Suppressor macrophage treated with lipopolysaccharide for 4 hours (primary cell): ENCODE results near the gene ERP29.
A peak's percentile ranks its signal among the peaks of the same experiment; 100 is the strongest.
"Not testable (repeated sequence)": the region's sequence is repeated elsewhere in the genome, so short reads cannot be mapped to it uniquely, and the experiment has no call there.

Source experiments
- DNase-seq: peaks from one replicate; pipeline ENCODE4 v3.0.0-alpha.2; 2020

Gene ERP29

DNA sequence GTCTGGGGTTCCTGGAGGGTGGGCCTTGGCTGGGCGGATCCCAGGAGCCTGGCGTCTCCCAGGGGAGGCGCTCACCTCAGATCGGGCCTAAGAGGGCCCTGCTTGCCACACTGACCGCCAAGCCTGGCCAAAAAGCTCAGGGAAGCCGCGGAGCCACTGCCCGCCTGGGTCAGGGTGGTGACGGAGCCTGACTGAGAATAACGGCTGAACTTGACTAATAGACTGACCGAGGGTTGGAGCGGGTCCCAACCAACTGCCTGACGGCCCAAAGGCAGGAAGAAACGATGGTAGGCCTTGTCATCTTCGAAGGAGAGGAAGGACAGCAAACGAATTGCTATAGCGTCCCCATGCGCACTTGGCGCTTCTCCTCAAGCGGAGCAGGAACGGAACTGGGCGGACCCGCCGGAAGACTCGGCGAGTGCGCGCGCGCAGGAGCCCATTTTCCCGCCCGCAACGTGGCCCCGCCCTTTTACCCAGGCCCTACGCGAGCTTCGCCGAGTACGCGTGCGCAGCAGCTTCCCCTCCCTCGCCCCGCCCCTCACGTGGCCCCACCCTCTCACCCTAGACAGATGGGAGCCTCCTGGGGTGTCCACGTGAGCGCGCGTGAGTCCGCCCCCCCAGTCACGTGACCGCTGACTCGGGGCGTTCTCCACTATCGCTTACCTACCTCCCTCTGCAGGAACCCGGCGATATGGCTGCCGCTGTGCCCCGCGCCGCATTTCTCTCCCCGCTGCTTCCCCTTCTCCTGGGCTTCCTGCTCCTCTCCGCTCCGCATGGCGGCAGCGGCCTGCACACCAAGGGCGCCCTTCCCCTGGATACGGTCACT is at the start of gene ERP29, which contains the start of gene TMEM116:
Gene ERP29, plus strand, starts transcription at position 652 of the 826 bp plus-strand sequence. Its CDS starts 40 bp downstream, at position 692.
Gene TMEM116, minus strand, starts transcription at position 391 of the 826 bp plus-strand sequence. CDS start 7,895 bp downstream, outside the sequence.
- peak; percentile 100 for DNase-seq

DNA sequence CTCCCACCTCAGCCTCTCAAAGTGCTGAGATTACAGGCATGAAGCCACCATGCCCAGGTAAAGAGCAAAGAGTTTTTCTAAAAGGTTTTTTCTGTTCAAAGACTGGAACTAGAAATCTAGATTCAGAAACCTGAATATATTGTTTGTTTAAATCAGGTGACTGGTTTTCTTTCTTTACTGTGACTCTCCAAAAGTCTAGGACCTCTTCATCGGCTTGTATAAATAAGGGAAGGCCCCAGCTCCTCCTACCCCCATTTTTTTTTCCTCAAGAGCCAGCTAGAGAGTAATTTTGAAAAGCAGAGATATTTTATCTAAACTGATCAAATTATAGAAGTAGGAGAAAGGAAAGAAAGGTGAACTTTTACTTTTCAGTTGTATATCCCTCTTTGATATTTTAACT is 48.3 kb upstream of the ERP29 start:
- DNase-seq: no peak

DNA sequence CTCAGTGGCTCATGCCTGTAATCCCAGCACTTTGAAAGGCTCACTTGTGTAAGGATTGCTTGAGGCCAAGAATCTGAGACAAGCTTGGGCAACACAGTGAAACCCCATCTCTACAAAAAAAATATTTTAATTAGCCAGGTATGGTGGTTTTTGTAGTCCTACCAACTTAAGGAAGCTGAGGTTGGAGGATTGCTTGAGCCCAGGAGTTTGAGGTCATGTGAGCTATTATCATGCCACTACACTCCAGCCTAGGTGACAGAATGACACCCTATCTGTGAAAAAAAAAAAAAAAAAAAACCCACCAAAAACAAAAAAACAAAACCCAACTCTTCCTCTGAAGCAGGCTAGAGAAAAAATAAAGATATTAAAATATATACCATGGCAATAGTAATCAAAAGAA is 41.4 kb upstream of the ERP29 start:
- DNase-seq: no peak

DNA sequence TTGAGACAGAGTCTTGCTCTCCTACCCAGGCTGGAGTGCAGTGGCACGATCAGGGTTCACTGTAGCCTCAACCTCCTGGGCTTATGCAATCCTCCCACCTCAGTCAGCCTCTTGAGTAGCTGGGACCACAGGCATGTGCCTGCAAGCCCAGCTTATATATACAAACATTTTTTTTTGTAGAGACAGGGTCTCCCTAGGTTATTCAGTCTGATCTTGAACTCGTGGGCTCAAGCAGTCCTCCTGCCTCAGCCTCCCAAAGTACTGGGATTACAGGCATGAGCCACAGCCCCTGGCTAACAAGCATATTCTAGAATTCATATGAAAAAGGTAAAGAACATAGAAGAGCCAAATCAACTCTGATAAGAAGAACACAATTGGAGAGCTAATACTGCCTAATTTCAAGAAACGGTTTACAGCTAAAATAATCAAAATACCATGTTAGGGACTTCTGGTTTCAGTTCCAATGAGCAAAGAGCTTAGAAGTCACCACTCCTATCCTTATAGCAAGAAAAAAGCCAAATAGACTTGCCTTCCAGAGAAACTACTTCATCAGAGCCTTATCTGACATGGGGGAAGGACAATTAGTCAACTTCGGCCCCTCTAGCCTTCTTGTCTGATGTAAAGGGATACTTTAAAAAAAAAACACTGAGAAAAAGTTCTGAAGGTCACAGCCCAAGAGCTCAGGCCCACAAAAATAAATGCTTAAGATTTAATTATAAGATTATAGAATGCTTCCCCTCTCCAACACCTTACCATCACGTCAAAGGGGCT is 37.9 kb upstream of the ERP29 start:
- DNase-seq: no peak

DNA sequence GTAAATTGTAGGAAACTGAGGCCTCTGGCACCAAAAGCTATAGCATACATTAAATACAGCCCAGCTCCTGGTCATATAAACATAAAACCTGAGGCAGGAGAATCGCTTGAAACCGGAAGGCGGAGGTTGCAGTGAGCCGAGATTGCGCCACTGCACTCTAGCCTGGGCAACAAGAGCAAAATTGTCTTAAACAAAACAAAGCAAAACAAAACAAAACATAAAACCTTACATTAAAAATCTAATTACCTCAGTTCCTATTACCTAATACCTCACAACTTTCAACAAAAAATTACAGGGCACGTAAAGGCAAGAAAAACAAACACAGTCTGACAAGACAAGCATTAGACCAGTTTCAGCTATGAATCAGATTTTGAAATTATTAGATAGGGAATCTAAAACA is 36.9 kb upstream of the ERP29 start:
- no peak for DNase-seq

DNA sequence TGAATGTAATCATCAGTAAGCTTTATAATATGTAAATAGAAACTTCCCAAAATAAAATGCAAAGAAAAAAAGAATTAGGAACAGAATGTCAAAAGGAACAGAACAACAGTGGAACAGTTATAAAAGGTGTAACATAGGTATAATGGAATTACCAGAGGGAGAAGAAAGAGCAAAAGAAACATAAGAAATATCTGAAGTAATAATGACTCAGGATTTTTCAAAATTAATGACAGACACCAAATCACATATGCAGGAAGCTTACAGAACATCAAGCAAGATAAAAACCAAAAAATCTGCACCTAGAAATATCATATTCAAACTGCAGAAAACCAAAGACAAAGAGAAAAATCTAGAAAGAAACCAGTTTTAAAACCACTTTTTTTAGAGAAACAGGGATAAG is 36.4 kb upstream of the ERP29 start:
- no peak for DNase-seq

DNA sequence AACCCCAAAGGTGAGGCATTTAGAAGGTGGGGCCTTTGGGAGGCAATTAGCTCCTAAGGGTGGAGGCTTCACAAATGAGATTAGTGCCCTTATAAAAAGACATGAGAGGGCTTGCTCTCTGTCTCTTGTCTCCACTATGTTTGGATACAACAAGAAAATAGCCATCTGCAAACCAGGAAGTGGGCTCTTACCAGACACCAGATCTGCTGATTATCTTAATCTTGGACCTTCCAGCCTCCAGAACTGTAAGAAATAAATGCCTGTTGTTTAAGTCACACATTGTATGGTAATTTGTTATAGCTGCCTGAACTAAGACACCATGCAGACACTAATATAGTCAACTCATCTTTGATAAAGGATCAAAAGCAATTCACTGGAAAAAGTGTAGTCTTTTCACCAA is 34.7 kb upstream of the ERP29 start:
- DNase-seq: no peak

DNA sequence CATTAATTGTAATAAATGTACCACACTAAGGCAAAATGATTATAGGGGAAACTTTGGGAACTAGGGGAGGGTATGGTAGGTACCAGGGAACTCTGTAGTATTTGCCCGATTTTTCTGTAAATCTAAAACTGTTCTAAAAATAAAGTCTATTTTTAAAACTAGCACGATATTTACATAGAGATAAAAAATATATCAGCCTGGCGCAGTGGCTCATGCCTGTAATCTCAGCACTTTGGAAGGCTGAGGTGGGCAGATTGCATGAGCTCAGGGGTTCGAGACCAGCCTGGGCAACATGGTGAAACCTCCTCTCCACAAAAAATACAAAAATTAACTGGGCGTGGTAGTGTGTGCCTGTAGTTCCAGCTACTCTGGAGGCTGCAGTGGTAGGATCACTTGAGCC is 32.6 kb upstream of the ERP29 start:
- DNase-seq: no peak

DNA sequence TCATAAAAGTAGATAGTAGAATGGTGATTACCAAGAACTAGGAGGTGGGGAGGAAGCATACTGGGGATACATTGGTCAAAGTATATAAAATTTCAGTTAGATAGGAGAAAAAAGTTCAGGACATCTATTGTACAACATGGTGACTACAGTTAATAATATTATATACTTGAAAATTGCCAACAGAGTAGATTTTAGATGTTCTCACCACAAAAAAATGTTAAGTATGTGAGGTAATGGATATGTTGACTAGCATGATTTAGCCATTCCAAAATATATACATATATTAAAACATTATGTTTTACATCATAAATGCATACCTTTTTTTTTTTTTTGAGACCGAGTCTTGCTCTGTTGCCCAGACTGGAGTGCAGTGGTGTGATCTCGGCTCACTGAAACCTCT is 31.2 kb upstream of the ERP29 start:
- no peak for DNase-seq

DNA sequence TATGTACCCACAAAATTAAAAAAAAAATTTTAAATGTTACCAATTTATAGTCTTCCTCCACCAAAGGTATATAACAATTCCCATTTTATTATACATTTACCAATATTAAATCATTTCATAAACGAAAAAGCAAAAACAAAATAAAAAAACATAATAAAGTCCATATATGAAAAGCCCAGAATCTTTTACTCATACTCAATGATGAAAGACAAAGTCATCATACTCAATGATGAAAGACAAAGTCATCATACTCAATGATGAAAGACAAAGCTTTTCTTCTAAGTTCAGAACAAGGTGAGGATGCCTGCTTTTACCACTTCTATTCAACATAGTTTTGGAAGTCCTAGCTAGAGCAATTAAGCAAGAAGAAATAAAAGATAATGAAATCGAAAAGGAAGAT is 28.4 kb upstream of the ERP29 start:
- DNase-seq: no peak

DNA sequence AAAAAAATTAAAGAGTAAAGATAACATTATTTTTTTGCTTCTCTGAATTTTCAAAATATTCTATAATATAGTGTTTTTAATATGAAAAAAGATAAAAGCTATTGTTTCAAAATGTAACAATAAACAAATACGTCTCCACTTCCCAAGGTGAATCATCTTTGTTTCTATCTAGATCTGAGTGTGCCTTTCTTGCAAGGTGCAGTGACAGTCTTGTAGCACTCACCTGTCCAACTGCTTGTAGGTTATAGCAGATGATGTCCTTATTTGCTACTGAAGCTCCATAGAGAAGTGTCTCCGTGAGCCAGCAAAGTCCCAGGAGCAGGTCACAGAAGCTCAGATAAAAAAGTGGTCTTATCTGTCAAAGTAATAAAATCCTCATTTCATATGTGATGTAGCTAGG is 21.7 kb upstream of the ERP29 start:
- no peak for DNase-seq

DNA sequence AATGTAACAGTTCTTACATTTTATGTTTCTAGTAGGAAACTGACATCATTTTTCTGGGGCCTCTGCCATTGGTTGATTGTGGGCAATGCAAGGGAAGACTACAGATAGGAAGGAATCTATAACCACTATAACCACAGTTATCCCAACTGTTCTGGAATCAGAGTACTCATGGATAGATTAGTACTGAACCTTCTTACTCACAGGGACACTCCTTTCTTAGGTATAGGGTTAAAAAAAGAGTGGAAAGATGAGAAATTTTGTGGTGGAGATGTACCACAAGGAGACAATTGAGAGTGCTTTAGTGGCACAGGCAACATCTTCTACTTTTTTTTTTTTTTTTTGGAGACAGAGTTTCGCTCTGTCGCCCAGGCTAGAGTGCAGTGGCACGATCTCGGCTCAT is 21.3 kb upstream of the ERP29 start:
- no peak for DNase-seq

DNA sequence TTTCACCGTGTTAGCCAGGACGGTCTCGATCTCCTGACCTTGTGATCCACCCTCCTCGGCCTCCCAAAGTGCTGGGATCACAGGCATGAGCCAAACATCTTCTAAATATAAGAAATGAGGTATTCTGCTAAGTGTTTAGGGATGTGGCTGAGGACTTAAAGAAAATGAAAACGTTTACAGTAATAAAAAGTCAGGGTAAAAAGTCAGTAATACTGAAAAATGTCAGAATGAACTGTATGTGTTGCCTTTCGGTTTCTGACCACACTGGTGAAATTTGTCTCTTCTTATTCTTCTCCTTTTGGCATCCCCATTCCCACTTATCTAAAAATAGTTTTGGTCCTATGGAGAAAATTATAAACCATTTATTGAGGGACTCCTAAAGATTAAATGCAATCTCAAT is 20.8 kb upstream of the ERP29 start:
- no peak for DNase-seq

DNA sequence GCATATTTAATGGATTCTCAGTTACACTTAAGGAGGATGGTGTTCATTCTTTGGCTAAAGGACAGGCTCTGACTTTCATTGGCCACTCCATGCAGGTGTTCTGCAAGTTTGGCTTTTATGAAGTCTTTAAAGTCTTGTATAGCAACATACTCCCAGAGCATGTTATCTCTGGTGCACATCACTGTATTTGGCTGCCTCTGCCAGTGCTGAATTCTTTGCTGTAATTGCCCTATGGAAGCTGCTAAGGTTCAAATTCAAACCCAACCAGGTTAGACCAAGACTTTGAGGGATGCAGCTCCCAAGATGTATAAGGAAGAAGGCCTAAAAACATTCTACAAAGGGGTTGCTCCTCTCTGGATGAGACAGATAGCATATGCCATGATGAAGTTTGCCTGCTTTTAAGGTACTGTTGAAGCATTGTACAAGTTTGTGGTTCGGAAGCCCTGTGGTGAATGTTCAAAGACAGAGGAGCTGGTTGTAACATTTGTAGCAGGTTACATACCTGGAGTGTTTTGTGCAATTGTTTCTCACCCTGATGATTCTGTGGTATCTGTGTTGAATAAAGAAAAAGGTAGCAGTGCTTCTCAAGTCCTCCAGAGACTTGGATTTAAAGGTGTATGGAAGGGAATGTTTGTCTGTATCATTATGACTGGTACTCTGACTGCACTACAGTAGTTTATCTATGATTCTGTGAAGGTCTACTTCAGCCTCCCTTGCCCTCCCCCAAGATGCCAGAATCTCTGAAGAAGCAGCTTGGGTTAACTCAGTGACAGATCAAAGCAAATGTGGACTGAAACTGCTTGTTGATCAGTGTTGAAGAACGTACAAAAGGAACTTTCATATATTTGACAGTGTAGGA is 19.7 kb upstream of the ERP29 start:
- no peak for DNase-seq

DNA sequence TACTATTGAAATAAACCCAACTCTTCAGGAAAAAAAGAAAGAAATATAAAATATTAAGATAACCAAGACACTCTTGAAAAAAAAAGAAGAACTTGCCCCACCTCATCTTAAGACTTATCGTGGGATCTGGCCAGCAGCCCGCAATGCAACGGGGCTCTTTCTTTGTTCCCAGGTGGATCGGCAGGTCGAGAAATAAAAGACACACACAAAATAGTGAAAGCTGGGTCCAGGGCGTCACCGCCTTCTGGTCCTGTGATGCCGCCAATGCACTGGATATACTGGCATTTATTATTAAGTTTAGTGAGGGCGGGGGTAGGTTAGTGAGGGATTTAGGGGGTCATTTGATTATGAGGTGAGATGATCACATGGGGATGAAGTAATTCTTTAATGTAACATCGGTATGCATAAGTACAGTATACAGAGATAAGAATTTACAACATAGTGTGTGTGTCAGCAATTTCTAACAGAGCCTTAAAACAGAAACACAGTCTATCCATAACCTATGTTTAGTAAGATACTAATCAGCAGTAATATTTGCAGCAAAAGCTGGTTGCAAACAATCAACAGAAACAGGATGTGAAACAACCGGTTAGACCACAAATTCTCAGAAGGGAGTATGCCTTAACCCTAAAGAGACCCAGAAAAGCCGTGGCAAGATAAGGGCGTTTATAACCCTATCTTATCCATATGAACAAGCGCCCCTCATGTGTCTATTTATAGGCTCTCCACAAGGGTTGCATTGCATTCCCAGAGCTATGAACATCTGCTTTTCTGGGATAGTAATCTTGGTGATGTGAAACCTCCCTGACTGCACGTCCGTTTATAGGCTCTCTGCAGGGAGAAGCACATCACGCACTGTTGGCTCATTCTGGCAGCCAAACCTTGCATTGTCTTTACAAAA is 18.8 kb upstream of the ERP29 start:
- peak; percentile 62 for DNase-seq

DNA sequence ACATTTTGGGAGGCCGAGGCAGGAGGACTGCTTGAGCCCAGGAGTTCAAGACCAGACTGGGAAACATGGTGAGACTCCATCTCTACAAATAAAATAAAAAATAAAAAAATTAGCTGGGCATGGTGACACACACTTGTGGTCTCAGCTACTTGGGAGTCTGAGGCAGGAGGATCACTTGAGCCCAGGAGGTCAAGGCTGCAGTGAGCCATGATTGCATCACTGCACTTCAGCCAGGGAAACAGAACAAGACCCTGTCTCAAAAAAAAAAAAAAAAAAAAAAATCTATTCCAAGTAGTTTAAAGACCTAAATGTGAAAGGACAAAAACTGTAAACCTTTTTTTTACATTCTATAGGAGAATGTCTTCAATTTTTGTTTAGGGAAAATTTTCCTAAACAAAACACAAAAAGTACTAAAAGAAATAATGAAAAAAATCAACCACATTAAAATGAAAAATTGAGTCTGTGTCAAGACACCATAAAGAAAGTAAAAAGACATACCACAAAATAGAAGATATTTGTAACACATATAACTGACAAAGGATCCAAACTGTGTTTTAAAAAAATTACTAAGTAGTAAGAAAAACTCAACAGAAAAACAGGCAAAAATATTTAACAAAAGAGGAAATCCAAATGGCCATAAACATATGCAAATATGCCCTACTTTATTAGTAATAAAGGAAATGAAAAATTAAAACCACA is 17.3 kb upstream of the ERP29 start:
- no peak for DNase-seq

DNA sequence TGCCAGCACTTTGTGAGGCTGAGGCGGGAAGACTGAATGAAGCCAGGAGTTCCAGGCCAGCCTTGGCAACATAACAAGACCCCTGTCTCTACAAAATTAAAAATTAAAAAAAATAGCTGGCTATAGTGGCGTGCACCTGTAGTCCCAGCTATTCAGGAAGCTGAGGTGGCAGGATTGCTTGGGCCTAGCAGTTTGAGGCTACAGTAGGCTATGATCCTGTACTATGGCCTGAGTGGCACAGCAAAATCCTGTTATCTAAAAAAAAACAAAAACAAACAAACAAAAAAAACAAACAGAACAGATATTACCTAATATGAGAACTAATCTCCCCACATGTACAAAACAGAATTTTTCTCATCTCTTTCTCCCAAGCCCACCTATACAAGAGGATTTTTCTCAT is 15.9 kb upstream of the ERP29 start:
- DNase-seq: no peak

DNA sequence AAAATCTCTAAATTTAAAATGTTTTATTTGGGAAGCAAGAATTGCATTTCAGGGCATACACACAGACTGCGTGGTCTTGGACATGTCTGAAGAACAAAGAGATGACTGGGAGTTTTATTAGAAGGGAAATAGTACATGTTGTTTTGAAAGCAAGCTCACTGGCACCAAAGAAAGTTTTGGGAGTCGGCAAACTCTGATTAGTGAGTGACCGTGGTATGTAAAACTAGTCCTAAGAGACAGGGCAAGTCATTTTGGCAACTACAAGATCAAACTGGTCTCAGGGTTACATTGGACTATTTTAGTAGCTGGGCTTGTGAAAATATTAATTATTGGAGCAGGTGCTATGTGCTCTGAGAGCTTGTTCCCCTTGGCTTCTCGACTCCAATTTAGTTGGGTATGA is 15.2 kb upstream of the ERP29 start:
- no peak for DNase-seq

DNA sequence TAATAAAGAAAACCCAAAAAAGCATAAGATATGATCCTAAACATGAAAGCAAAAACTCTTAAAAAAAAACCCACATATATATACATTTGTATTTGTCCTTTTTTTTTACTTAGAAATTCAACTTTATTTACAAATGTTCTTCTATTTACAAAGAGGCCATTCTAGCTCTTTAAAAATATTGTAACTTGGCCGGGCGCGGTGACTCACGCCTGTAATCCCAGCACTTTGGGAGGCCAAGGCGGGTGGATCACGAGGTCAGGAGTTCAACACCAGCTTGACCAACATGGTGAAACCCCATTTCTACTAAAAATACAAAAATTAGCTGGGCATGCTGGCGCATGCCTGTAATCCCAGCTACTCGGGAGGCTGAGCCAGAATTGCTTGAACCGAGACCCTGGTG is 14.1 kb upstream of the ERP29 start:
- DNase-seq: not testable (repeated sequence)

DNA sequence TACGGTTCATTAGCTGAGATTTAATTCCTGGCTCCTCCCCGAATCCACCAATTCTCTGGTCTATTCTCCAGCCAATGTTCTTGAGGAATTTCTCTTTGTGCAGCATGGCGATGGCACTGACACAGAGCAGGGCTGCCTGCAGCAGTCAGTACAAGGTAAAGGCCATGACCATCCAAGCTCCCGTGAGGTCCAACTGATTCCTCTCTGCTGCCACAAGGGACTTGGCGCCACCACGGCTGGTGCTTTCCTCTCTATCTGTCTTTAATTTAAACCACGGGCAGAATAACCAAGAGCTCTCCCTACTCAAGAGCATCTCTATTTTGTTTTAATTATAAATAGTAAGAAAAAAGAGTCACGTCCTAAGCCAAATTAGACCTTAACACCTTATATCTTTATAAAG is 12.4 kb upstream of the ERP29 start:
- DNase-seq: no peak

DNA sequence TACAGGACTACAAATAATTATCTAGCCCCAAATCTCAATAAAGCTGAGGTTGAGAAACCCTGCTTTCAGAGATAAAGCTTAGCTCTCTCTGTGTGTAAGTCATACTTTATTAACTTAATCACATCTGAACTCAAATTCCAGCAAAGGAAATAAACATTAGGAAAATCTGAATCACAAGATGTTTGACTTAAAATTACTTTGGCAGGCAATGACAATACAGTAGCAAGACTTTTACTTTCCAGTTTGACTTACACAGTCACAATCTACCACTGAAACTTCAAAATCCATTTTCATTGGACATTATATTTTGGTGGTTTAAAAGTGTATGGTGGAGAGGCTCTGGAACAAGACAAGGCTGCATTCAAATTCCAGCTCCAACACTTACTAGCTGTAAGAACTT is 11.7 kb upstream of the ERP29 start:
- peak; percentile 31 for DNase-seq

DNA sequence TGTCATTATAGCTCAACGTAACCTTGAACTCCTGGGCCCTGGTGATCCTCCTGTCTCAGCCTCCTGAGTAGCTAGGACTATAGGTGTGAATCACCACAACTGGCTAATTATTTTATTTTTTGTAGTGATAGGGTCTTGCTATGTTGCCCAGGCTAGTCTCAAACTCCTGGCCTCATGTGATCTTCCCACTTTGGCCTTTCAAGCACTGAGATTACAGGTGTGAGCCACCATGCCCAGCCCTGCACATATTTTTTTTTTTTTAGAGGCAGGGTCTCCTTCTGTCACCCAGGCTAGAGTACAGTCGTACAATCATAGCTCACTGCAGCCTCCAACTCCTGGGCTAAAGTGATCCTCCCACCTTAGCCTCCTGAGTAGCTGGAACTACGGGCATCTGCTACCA is 9.2 kb upstream of the ERP29 start:
- no peak for DNase-seq
